GM12874 (cell line): ENCODE results near the gene NELFE.

ENCODE experiments used
- CTCF ChIP-seq: IDR thresholded peaks from 2 replicates; pipeline ENCODE4 v1.5.1; 2011; ENCODE audit warnings: low read depth, mild to moderate bottlenecking, control low read depth, low read length, moderate library complexity; ENCODE audit not compliant: insufficient read depth

NELFE gene

GRCh38 chr6:31967926-31968320 is 9.2 kb upstream of the NELFE start:
- no peak for TF ChIP-seq CTCF

- no peak for TF ChIP-seq CTCF
Observed at GRCh38 chr6:31966997-31967925, 8.5 kb upstream of the NELFE start.

- no peak for TF ChIP-seq CTCF
Observed at GRCh38 chr6:31966506-31966905, 7.7 kb upstream of the NELFE start.

GRCh38 chr6:31965700-31966099 is 6.9 kb upstream of the NELFE start:
- no peak for TF ChIP-seq CTCF

GRCh38 chr6:31963921-31964320 is 5.2 kb upstream of the NELFE start:
- TF ChIP-seq CTCF: no peak

GRCh38 chr6:31961616-31962015 is 2.8 kb upstream of the NELFE start:
- TF ChIP-seq CTCF: no peak

- no peak for TF ChIP-seq CTCF
Observed at GRCh38 chr6:31958412-31958740, 395 bp downstream of the NELFE start.

GRCh38 chr6:31956796-31957195 is 2.0 kb downstream of the NELFE start:
- no peak for TF ChIP-seq CTCF
